GM21528 (cell line): ENCODE measurements around the gene ABCC6.
"Not testable (repeated sequence)": the region's sequence is repeated elsewhere in the genome, so short reads cannot be mapped to it uniquely, and the experiment has no call there.

Source experiments
- ATAC-seq: cut with Tn5 transposase; IDR thresholded peaks from one replicate; pipeline ENCODE4 v1.9.1; 2021; ENCODE audit warnings: mild to moderate bottlenecking, moderate library complexity; ENCODE audit not compliant: unreplicated experiment, low FRiP score

Gene ABCC6

DNA sequence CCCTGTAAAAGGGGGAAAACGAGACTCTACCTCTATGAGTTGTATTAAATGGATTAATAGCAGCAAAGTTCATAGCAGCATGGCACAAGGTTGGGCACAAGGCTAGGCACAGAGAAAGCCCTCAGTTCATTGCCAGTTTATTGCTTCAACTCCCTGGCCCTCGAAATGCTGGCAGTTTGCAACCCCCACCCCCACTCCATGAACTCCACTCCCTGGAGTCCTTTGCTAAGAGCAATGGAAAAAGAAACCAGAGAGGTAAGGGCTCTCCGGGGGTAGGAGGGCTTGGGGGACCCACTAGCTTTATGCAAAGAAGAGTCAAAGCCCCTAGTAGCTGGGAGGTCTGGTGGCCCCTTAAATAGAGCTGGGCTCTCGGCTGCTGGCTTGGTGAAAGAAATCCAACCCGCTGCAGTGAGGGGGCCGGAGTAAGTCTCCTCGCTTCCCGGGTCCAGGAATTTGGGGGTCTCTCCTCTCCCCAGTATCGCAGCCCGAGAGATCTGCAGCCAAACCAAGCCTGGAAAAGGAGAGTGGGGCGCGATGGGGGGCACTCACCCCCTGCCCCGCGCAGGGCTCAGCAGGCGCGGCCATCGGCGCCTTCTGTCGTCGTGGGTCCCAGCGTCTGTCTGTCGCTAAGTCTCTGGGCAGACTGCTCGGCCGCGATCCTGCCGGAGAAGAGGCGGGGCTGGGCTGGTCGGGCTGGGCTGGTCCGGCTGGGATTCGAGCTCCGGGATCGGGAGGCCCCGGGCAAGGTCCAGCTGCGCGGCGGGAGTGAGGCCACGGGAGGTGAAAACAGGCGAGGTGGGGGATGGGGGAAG, at the start of gene ABCC6:
ABCC6 (minus strand) TSS at position 645 of the 812 bp plus-strand sequence; CDS start at position 585, 60 bp downstream.
- not testable (repeated sequence) for ATAC-seq

- ATAC-seq: not testable (repeated sequence)
These were observed 49.4 kb upstream of the ABCC6 start for GRCh38 chr16:16272573-16273221.

- not testable (repeated sequence) for ATAC-seq
These were observed 48.4 kb upstream of the ABCC6 start for GRCh38 chr16:16271658-16272057.

DNA sequence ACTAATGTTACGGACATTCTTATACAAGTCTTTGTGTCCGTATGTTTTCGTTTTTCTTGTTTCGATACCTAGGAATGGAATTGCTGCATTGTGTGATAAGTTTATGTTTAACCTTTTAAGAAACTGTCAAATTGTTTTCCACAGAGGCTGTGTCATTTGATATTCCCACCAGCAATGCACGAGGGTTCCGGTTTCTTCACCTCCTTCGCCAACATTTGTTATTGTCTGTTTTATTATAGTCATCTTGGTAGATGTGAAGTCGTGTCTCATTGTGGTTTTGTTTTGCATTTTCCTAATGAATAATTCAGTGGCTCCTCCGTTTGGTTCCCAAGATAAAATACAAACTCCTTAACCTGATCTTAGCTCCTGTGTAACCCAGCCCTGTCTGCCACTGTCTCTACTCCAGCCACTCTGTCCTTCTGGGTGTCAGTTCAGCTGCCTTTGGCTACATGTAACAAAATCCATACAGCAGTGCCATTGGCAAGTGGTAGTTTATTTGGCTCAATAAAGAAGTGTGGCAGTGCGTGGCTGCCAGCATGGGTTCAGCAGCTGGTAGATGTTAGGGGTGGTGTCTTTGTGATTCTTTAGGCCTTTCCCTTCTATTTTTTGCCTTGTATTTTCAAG, 45.0 kb upstream of the ABCC6 start:
- not testable (repeated sequence) for ATAC-seq

DNA sequence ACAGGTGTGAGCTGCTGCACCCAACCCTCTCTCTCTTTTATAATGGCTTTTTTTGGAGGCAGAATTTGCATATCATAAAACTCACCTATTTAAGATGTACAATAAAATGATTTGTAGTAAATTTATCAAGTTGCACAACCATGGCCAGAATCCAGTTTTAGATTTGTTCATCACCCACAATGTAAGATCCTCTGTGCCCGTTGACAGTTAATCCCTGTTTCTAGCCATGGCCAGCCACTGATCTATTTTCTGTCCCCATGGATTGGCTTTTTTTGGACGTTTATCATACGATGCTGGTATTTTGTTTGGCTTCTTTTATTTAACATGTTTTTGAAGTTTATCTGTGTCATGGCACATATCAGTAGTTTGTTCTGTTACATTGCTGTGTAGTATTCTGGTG, 44.4 kb upstream of the ABCC6 start:
- ATAC-seq: not testable (repeated sequence)

DNA sequence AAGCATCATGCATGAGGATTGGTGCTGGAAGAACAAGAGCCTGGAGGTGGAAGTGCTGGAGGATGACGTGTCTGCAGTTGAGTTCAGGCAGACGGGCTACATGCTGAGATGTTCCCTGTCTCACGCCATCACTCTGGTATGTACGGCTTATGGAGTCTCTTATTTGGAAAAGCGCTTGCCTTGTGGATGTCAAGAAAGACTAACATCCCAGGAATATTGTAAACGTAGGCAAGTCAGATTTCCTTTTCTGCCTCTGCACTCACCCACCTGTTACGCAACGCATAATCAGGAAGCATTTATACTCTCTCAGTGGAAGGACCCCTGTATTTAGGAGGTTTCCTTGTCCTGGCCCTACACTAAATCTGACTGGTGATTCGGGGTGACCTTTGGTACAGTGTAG, 41.8 kb upstream of the ABCC6 start:
- ATAC-seq: not testable (repeated sequence)

GRCh38 chr16:16263947-16264346, 40.7 kb upstream of the ABCC6 start:
- not testable (repeated sequence) for ATAC-seq

DNA sequence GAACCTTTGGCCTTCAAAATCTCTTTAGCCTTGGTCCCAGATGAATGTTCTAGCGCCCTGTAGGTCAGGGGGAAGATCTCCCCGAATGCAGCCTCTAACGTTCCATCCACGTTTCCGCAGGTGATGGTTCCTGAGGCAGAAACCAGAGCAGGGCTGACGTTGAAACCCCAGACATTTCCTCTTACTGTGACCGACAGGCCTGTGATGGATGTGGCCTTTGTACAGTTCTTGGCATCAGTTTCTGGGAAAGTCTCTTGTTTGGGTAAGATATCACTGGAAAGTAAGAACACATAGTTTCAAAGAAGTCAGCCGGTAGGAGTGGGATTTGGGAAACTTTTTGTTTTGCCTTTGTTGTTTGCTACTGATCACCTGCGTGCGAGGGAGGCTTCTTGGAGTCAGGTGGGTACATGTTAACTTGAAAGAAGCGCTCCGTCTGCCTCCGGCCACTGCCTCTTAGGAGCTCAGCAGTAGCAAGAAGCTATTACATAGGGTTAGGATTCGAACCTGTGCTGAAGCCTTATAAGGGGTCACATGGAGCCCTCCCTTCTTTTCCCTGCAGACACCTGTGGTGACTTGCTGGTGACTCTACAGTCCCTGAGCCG, 39.8 kb upstream of the ABCC6 start:
- ATAC-seq: not testable (repeated sequence)

DNA sequence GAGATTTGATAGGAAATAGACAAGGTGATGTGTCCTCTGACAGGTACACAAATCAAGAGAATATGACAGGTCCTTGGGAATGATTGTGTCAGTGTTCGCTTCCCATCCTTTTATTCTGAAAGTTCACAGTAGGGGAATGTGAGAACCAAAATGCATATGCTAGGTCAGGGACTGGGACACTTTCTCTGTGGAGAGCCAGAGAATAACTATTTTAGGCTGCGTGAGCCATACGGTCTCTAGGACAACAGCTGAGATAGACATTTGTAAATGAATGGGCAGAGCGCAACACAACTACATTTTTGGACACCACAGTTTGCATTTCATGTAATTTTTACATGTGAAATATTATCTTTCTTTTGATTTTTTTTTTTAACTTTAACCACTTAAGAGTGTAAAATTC, 36.7 kb upstream of the ABCC6 start:
- not testable (repeated sequence) for ATAC-seq

DNA sequence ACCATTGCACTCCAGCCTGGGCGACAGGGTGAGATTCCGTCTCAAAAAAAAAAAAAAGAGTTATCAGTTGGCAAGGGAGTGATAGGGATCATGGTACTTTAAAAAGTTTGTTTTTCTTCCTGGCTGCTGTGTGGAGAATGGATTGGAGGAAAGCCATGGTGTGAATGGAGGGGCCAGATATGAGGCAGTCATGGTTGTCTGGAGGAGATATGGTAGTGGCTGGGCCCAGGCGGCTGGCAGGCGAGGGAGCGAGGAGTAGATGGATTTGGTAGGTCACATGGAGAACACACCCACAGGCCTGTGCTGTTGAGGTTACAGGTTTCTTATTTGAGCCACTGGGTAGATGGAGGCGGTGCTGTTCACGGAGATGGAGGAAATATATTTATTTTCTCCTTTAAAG, 35.5 kb upstream of the ABCC6 start:
- not testable (repeated sequence) for ATAC-seq

DNA sequence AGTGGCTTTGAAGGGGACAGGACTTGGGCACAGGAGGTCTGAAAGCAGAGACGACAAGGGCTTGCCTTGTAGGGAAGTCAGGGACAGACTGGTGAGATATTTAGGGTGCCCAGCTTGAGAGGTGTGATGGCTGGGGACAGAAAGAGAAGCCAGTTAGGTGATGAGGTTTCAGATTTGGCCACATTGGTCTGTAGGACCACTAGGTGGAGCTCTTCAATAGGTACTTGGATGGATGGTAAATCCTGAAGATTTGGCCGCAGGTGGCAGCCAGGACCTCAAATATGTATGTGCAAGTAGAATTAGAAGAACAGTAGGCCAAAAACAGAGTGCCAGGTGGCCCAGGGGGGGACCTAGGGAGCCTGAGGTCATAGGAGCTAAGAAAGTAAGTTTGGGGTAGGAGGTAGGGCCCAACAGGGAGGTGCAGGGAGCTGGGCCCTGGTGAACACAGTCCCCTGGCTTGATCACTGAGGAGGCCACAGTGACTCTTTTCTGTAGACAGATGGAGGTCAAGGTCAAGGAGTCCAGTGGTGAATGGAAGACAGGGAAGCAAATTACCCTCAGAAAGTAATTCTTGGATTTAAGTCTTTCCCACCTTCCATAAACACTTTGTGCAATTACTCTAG, 34.1 kb upstream of the ABCC6 start:
- not testable (repeated sequence) for ATAC-seq

- ATAC-seq: not testable (repeated sequence)
These were observed 29.1 kb upstream of the ABCC6 start for GRCh38 chr16:16252377-16252776.

DNA sequence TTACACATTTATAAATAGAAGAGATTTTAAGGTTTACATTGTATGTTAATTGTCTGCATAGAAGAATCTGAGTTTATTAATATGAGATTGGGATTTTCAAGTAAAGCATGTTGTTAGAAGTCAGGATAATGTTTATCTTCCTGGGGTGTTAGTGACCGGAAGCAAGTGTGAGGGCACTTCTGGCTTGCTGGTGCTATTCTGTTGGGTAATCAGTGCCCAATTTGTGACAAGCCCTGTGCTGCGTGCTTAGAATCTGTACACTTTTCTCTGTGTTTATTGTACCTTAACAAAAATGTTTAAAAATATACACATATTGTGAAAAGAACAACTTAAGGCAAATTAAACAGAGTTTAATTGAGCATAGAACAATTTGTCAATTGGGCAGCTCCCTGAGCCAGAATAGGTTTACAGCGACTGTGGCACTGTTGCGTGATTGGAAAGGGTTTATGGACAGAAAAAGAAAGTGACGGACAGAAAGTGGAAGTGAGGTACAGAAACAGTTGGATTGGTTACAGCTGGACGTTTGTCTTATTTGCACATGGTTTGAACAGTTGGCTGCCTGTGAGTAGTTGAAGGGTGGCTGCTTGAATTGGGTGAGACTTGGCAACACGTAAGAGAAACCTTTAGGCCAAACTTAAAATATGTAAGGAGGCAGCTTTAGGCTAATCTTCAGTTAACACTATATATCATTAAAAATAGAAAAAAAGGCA, 26.5 kb upstream of the ABCC6 start:
- ATAC-seq: not testable (repeated sequence)

- not testable (repeated sequence) for ATAC-seq
These were observed 24.1 kb upstream of the ABCC6 start for GRCh38 chr16:16247439-16247838.

DNA sequence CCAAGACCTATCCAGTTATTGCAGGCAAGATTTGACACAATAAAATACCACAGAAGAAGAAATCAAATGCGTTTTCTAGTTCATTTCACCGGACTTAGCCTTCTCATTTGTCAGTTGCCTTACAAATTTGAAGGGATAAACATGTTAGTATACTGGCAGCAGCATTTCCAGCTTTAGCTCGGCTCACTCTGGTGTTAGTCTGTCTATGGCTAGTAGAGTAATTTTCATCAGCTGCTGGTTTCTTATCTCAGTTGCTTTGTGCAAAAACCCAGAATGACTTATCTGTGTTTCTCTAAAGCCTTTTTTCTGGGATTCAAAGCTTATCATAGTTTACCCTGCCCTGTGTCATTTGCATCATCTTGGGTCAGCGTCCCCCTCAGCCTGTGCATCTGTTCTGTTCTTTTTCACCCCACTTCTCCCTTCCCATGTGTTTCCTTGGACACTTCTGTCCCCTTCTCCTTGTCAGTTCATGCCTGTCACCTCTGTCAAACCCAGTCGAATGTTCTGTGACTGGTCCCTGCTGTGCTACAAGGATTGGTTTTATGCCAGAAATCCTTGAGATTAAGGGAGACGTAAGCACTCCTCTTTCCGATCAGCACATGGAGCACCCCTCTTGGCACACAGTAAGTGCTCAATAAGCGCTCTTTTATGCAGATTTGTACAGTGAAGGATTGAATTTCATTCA, 23.4 kb upstream of the ABCC6 start:
- ATAC-seq: not testable (repeated sequence)

DNA sequence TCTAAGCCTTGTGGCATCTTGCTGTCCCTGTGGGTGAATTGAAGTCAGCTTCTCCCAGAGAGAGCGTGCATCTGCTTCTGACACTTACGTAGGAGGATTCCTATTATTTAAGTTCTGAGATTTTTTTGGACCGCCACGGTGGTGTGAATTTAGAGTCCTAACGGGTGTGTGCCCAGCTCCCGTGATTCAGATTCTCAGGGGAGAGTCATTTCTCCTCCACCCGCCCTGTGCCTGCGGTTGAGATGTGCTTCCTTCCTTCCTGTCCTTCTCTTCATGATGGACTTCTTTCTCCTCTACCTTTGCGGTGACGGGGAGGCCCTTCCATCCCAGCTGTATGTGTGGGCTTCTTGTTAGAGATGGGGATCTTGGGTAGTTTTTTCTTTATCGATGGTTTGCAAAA, 20.6 kb upstream of the ABCC6 start:
- not testable (repeated sequence) for ATAC-seq

- ATAC-seq: not testable (repeated sequence)
These were observed 17.4 kb upstream of the ABCC6 start for GRCh38 chr16:16240667-16241066.

DNA sequence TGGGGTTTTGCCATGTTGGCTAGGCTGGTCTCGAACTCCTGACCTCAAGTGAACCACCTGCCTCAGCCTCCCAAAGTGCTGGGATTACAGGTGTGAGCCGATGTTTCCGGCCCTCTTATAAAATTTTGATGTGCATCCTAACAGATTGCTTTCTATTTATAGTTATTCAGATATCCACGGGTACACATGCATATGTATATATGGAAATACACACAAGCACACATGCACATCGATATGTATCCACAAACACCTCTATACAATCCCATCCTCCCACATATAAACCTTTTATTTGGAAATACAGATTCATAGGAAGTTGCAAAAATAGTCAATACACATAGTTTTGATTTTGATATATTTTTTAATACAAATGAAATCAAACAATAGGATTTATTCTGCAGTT, 14.4 kb upstream of the ABCC6 start:
- ATAC-seq: not testable (repeated sequence)

DNA sequence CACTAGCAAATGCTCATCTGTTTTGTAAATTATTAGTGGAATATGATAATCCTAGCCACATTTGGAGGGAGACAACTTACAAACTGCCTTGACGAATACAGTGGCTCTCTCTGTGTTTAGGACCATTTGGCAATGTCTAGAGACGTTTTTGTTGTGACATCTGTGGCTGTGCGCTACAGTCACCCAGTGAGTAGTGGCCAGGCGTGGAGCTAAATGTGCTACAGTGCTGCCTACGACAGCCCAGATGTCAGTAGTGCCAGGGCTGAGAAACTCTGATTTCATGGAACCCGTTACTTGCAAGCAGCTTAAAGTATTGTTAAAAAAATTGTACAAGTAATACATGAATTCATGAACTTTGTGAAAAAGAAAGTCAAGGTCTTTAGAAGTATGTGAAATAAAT, 13.8 kb upstream of the ABCC6 start:
- ATAC-seq: not testable (repeated sequence)
